Choroid plexus epithelial cell (primary cell): ENCODE results near the gene DPP9.

ENCODE experiments used
- DNase-seq: peaks from one replicate; pipeline ENCODE4 v3.0.0-alpha.2; 2010; ENCODE audit warnings: low read depth
- H3K4me3 ChIP-seq: 2 replicates; pipeline ENCODE4 v1.5.1; 2011; ENCODE audit warnings: low read depth, mild to moderate bottlenecking, control low read depth, low read length, moderate library complexity
- CTCF ChIP-seq: conservative IDR thresholded peaks from 2 replicates; pipeline ENCODE4 v1.5.1; 2011; ENCODE audit warnings: low read depth, mild to moderate bottlenecking, control low read depth, inconsistent platforms, low read length, moderate library complexity

DPP9 gene

GRCh38 chr19:4678881-4679790, 44.5 kb downstream of the DPP9 start:
- H3K4me3 ChIP-seq: no peak overlapping the region
- peak; percentile 26 for DNase-seq

GRCh38 chr19:4676955-4677731, 46.5 kb downstream of the DPP9 start:
- TF ChIP-seq CTCF: peak; percentile 71
- no peak overlapping the region for H3K4me3 ChIP-seq
- DNase-seq: peak; percentile 76

More at GRCh38 chr19:4678881-4679790, 44.5 kb downstream of the DPP9 start:
- no peak for TF ChIP-seq CTCF

GRCh38 chr19:4675346-4675745, 48.3 kb downstream of the DPP9 start:
- TF ChIP-seq CTCF: no peak

GRCh38 chr19:4673726-4674125, 49.9 kb downstream of the DPP9 start:
- no peak for DNase-seq
- no peak for TF ChIP-seq CTCF
- H3K4me3 ChIP-seq: no peak overlapping the region

More at GRCh38 chr19:4675346-4675745, 48.3 kb downstream of the DPP9 start:
- no peak overlapping the region for H3K4me3 ChIP-seq
- DNase-seq: no peak

GRCh38 chr19:4673216-4673615, 50.4 kb downstream of the DPP9 start:
- TF ChIP-seq CTCF: no peak
- H3K4me3 ChIP-seq: no peak overlapping the region
- no peak for DNase-seq

- no peak for TF ChIP-seq CTCF
- H3K4me3 ChIP-seq: no peak overlapping the region
- no peak for DNase-seq
Measured at GRCh38 chr19:4671185-4671851, 52.3 kb downstream of the DPP9 start.
